Measurements from ENCODE around the gene CEACAM20. TPM values are rescaled to one million over a fixed set of nuclear protein-coding genes. Genes with fewer than 3 reads are reported as not detected.
A peak's percentile ranks its signal among the peaks of the same experiment; 100 is the strongest.
"Not testable (repeated sequence)": the region's sequence is repeated elsewhere in the genome, so short reads cannot be mapped to it uniquely, and the experiment has no call there.

Gene CEACAM20
- total RNA-seq, 1 experiment from 2014 or later, result not detected

- peak; percentile 4 for DNase-seq (ENCODE audit: low spot score)
These were observed 52.7 kb downstream of the CEACAM20 start for GRCh38 chr19:44476559-44477408.

GRCh38 chr19:44468730-44469129 is 60.7 kb downstream of the CEACAM20 start:
- not testable (repeated sequence) for DNase-seq (ENCODE audit: low spot score)

GRCh38 chr19:44462600-44463286 is 66.7 kb downstream of the CEACAM20 start:
- not testable (repeated sequence) for DNase-seq (ENCODE audit: low spot score)

Other genes with a start within 250 kb of the CEACAM20 start
- 1.8 and 3.0 TPM in 2 replicates for gene ZNF235, start 224.7 kb downstream of the CEACAM20 start, total RNA-seq (2014; rRNA removed; shearing (Covaris generic))
- gene ZNF112, start 173.0 kb downstream of the CEACAM20 start, total RNA-seq (2014; rRNA removed; shearing (Covaris generic)), result 1.2 and 2.7 TPM in 2 replicates
- 0.31 and 0.87 TPM in 2 replicates for gene ZNF285, start 128.1 kb downstream of the CEACAM20 start, total RNA-seq (2014; rRNA removed; shearing (Covaris generic))
- 6.6 and 9.9 TPM in 2 replicates for gene ZNF229, start 81.2 kb downstream of the CEACAM20 start, total RNA-seq (2014; rRNA removed; shearing (Covaris generic))
- 5.8 and 7.6 TPM in 2 replicates for gene ZNF180, start 29.2 kb downstream of the CEACAM20 start, total RNA-seq (2014; rRNA removed; shearing (Covaris generic))
- gene IGSF23, start 83.9 kb upstream of the CEACAM20 start, total RNA-seq (2014; rRNA removed; shearing (Covaris generic)), result not detected in 2 replicates
- gene PVR, start 114.2 kb upstream of the CEACAM20 start, total RNA-seq (2014; rRNA removed; shearing (Covaris generic)), result 41.9 and 46.0 TPM in 2 replicates
- 0.23 and 1.0 TPM in 2 replicates for gene CEACAM19, start 141.8 kb upstream of the CEACAM20 start, total RNA-seq (2014; rRNA removed; shearing (Covaris generic))
- gene CEACAM16, start 169.5 kb upstream of the CEACAM20 start, total RNA-seq (2014; rRNA removed; shearing (Covaris generic)), result not detected in 2 replicates
- 7.8 and 11.6 TPM in 2 replicates for gene BCL3, start 219.0 kb upstream of the CEACAM20 start, total RNA-seq (2014; rRNA removed; shearing (Covaris generic))
- not detected in 2 replicates for gene CBLC, start 248.2 kb upstream of the CEACAM20 start, total RNA-seq (2014; rRNA removed; shearing (Covaris generic))

Data from H4 (cell line).